OCI-LY1 (cell line): ENCODE results near the gene FAF1.

Source experiments
- H2AFZ ChIP-seq: fragments of 200-600 bp; sonication (generic), shearing (Covaris generic); 2 replicates; pipeline ENCODE4 v1.6.0; 2014; ENCODE audit warnings: antibody characterized with exemption, mild to moderate bottlenecking, low read length
- H3F3A ChIP-seq: fragments of 200-600 bp; sonication (generic), shearing (Covaris generic); 2 replicates; pipeline ENCODE4 v1.6.0; 2014; ENCODE audit warnings: mild to moderate bottlenecking, antibody characterized with exemption, low read length, moderate library complexity; ENCODE audit not compliant: insufficient read depth
- H3K27ac ChIP-seq: fragments of 200-600 bp; sonication (generic); 2 replicates; pipeline ENCODE4 v1.5.1; 2014; ENCODE audit warnings: low read length, mixed run types, mild to moderate bottlenecking, low read depth; ENCODE audit not compliant: poor library complexity, severe bottlenecking
- H3K27me3 ChIP-seq: fragments of 200-600 bp; sonication (generic); 2 replicates; pipeline ENCODE4 v1.6.0; 2014; ENCODE audit warnings: antibody characterized with exemption, mild to moderate bottlenecking, low read length, moderate library complexity; ENCODE audit not compliant: insufficient read depth
- H3K36me3 ChIP-seq: fragments of 200-600 bp; sonication (generic); 2 replicates; pipeline ENCODE4 v1.6.1; 2014; ENCODE audit warnings: mild to moderate bottlenecking, antibody characterized with exemption, low read length, moderate library complexity, mixed read lengths; ENCODE audit not compliant: insufficient read depth
- H3K4me1 ChIP-seq: fragments of 200-600 bp; sonication (generic); 2 replicates; pipeline ENCODE4 v1.5.1; 2014; ENCODE audit warnings: mild to moderate bottlenecking, low read length, moderate library complexity; ENCODE audit not compliant: insufficient read depth, severe bottlenecking
- H3K4me2 ChIP-seq: fragments of 200-600 bp; sonication (generic), shearing (Covaris generic); 2 replicates; pipeline ENCODE4 v1.6.1; 2014; ENCODE audit warnings: low read length
- H3K4me3 ChIP-seq: fragments of 200-600 bp; sonication (generic); 2 replicates; pipeline ENCODE4 v1.5.1; 2014; ENCODE audit warnings: low read length, low read depth, mild to moderate bottlenecking, mixed read lengths; ENCODE audit not compliant: poor library complexity, severe bottlenecking
- H3K79me2 ChIP-seq: fragments of 200-600 bp; shearing (Covaris generic); 2 replicates; pipeline ENCODE4 v1.6.1; 2016; ENCODE audit warnings: mixed run types, low read length, mixed read lengths; ENCODE audit not compliant: insufficient read depth
- H3K9ac ChIP-seq: fragments of 200-600 bp; sonication (generic), shearing (Covaris generic); 2 replicates; pipeline ENCODE4 v1.6.1; 2014; ENCODE audit warnings: mild to moderate bottlenecking, low read length, mixed read lengths
- H3K9me2 ChIP-seq: fragments of 200-600 bp; sonication (generic), shearing (Covaris generic); 2 replicates; pipeline ENCODE4 v1.6.1; 2014; ENCODE audit warnings: low read depth, mild to moderate bottlenecking, low read length, mixed read lengths
- H3K9me3 ChIP-seq: fragments of 200-600 bp; shearing (Covaris generic); 2 replicates; pipeline ENCODE4 v1.6.1; 2014; ENCODE audit warnings: low read length, mixed read lengths
- H4K20me1 ChIP-seq: fragments of 200-600 bp; sonication (generic), shearing (Covaris generic); 2 replicates; pipeline ENCODE4 v1.6.0; 2016; ENCODE audit warnings: mild to moderate bottlenecking, low read length; ENCODE audit not compliant: insufficient read depth
- CTCF ChIP-seq: fragments of 200-600 bp; sonication (generic), shearing (Covaris generic); IDR thresholded peaks from 2 replicates; pipeline ENCODE4 v1.5.1; 2017; ENCODE audit warnings: mild to moderate bottlenecking, antibody characterized with exemption, low read length, moderate library complexity, mixed read lengths
- EZH2 ChIP-seq: fragments of 200-600 bp; sonication (generic), shearing (Covaris generic); IDR thresholded peaks from 2 replicates; pipeline ENCODE4 v1.8.0; 2017; ENCODE audit warnings: borderline replicate concordance, mixed run types, mild to moderate bottlenecking, antibody characterized with exemption, low read length, moderate library complexity, mixed read lengths

The FAF1 gene

GRCh38 chr1:50974618-50974935, 14.5 kb upstream of the FAF1 start:
- Histone ChIP-seq H3K9me3 (no peaks in the 10 kb centered on the region), H3K4me3 (peak overlapping the region; percentile 89), H3K27me3 (no peaks in the 10 kb centered on the region), H3K9me2 (no peaks in the 10 kb centered on the region), H3K79me2 (peaks cover 76% of the 10 kb centered on the region), H3K27ac (peak overlapping the region; percentile 95), H4K20me1 (no peaks in the 10 kb centered on the region), H3K9ac (peak overlapping the region; percentile 99), H3K36me3 (peaks cover 46% of the 10 kb centered on the region), H2AFZ (no peak overlapping the region), H3K4me2 (peak overlapping the region; percentile 89), H3F3A (no peaks in the 10 kb centered on the region), H3K4me1 (peaks cover 36% of the 10 kb centered on the region)
- TF ChIP-seq CTCF, result no peak
- TF ChIP-seq EZH2, result no peak

GRCh38 chr1:50973875-50974617, 14.0 kb upstream of the FAF1 start:
- TF ChIP-seq CTCF (no peak), EZH2 (no peak)
- Histone ChIP-seq H3K9me3 (no peaks in the 10 kb centered on the region), H3K4me1 (peaks cover 34% of the 10 kb centered on the region), H3K9me2 (no peaks in the 10 kb centered on the region), H3K79me2 (peaks cover 76% of the 10 kb centered on the region), H3K4me2 (peak overlapping the region; percentile 89), H3K36me3 (peaks cover 46% of the 10 kb centered on the region), H2AFZ (no peak overlapping the region), H3K27ac (peak overlapping the region; percentile 95), H3F3A (no peaks in the 10 kb centered on the region), H3K4me3 (peak overlapping the region; percentile 89), H3K27me3 (no peaks in the 10 kb centered on the region), H4K20me1 (no peaks in the 10 kb centered on the region), H3K9ac (peak overlapping the region; percentile 99)

GRCh38 chr1:50973255-50973654, 13.2 kb upstream of the FAF1 start:
- peak overlapping the region; percentile 95 for H3K27ac ChIP-seq

More at GRCh38 chr1:50973255-50973654, 13.2 kb upstream of the FAF1 start:
- Histone ChIP-seq H3K9ac (peak overlapping the region; percentile 99), H3K36me3 (peaks cover 46% of the 10 kb centered on the region), H3K9me2 (no peaks in the 10 kb centered on the region), H3K4me3 (peak overlapping the region; percentile 89), H3F3A (no peaks in the 10 kb centered on the region), H3K9me3 (no peaks in the 10 kb centered on the region), H2AFZ (no peak overlapping the region), H4K20me1 (no peaks in the 10 kb centered on the region), H3K27me3 (no peaks in the 10 kb centered on the region), H3K79me2 (peaks cover 69% of the 10 kb centered on the region), H3K4me2 (peak overlapping the region; percentile 89), H3K4me1 (peaks cover 34% of the 10 kb centered on the region)
- no peak for TF ChIP-seq CTCF
